ENCODE data around the gene FGF3.

FGF3 gene

GRCh38 chr11:69860796-69861445 is 41.7 kb upstream of the FGF3 start:
- TF ChIP-seq POLR2A (IDR thresholded peaks at IDR 0.05; ENCODE audit: low read length): no peak
- no peak for TF ChIP-seq GATA1 (IDR thresholded peaks at IDR 0.05; ENCODE audit: low read depth, low read length)
- no peak for DNase-seq

GRCh38 chr11:69860244-69860643 is 41.0 kb upstream of the FGF3 start:
- no peak for DNase-seq
- no peak for TF ChIP-seq GATA1 (IDR thresholded peaks at IDR 0.05; ENCODE audit: low read depth, low read length)
- TF ChIP-seq POLR2A (IDR thresholded peaks at IDR 0.05; ENCODE audit: low read length): no peak

DNA sequence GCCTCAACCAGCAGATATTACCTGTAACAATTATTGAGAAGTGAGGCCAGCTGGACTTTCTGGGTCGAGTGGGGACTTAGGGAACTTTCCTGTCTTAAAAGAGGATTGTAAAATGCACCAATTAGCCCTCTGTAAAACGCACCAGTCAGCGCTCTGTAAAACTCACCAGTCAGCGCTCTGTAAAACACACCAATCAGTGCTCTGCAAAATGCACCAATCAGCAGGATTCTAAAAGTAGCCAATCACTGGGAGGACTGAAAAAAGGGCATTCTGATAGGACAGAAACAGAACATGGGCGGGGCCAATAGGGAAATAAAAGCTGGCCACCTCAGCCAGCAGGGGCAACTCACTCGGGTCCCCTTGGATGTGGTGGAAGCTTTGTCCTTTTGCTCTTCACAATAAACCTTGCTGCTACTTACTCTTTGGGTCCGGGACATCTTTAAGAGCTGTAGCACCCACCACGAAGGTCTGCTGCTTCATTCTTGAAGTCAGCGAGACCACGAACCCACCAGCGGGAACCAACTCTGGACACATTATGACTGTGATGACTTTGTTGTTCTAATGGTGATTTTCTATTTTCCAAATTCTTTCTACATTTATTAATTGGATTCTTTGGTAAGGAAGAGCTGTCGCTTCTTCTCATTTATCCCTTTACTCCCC is 40.2 kb upstream of the FGF3 start:
- DNase-seq: peak in 1 of 2 experiments; percentile 8
- no peak for TF ChIP-seq POLR2A (IDR thresholded peaks at IDR 0.05; ENCODE audit: low read length)
- no peak for TF ChIP-seq GATA1 (IDR thresholded peaks at IDR 0.05; ENCODE audit: low read depth, low read length)

- DNase-seq: no peak
- no peak for TF ChIP-seq POLR2A (IDR thresholded peaks at IDR 0.05; ENCODE audit: low read length)
- TF ChIP-seq GATA1 (IDR thresholded peaks at IDR 0.05; ENCODE audit: low read depth, low read length): no peak
Observed at GRCh38 chr11:69855421-69855820, 36.2 kb upstream of the FGF3 start.

DNA sequence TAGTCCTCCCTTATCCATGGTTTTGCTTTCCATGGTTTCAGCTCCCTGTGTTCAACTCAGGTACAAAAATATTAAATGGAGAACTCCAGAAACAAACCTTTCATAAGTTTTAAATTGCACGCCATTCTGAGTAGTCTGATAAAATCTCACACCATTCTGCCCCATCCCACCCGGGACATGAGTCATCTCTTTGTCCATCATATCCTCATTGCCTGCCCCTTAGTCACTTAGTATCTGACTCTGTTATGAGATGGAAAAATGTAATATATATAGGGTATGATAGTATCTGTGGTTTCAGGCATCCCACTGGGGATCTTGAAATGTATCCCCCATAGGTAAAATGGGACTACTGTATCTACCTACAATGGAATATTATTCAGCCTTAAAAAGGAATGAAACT is 35.5 kb upstream of the FGF3 start:
- TF ChIP-seq POLR2A (IDR thresholded peaks at IDR 0.05; ENCODE audit: low read length): no peak
- no peak for TF ChIP-seq GATA1 (IDR thresholded peaks at IDR 0.05; ENCODE audit: low read depth, low read length)
- DNase-seq: no peak

GRCh38 chr11:69852056-69852455 is 32.8 kb upstream of the FGF3 start:
- no peak for TF ChIP-seq GATA1 (IDR thresholded peaks at IDR 0.05; ENCODE audit: low read depth, low read length)
- no peak for TF ChIP-seq POLR2A (IDR thresholded peaks at IDR 0.05; ENCODE audit: low read length)
- no peak for DNase-seq

GRCh38 chr11:69848201-69848600 is 29.0 kb upstream of the FGF3 start:
- DNase-seq: no peak
- no peak for TF ChIP-seq POLR2A (IDR thresholded peaks at IDR 0.05; ENCODE audit: low read length)
- no peak for TF ChIP-seq GATA1 (IDR thresholded peaks at IDR 0.05; ENCODE audit: low read depth, low read length)

GRCh38 chr11:69844396-69844795 is 25.2 kb upstream of the FGF3 start:
- DNase-seq: no peak
- TF ChIP-seq GATA1 (IDR thresholded peaks at IDR 0.05; ENCODE audit: low read depth, low read length) (no peak), POLR2A (IDR thresholded peaks at IDR 0.05; ENCODE audit: low read length) (no peak)

DNA sequence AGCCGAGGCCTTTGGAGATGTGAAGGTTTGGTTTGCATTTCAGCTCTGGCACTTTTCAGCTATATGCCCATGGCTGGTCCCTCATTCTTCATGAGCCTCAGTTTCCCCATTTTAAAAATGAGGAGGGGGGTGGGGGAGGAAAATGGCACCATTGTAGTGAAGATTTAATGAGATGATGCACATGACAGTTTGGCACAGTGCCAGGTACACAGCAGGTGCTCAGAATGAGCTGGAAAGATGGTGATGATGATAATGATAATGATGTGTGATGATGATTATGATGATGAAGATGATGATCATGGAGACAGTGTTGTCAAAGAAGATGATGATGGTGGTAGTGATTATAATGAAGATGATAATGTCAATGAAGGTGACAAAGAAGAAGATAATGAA is 24.3 kb upstream of the FGF3 start:
- TF ChIP-seq POLR2A (IDR thresholded peaks at IDR 0.05; ENCODE audit: low read length): no peak
- TF ChIP-seq GATA1 (IDR thresholded peaks at IDR 0.05; ENCODE audit: low read depth, low read length): no peak
- no peak for DNase-seq

DNA sequence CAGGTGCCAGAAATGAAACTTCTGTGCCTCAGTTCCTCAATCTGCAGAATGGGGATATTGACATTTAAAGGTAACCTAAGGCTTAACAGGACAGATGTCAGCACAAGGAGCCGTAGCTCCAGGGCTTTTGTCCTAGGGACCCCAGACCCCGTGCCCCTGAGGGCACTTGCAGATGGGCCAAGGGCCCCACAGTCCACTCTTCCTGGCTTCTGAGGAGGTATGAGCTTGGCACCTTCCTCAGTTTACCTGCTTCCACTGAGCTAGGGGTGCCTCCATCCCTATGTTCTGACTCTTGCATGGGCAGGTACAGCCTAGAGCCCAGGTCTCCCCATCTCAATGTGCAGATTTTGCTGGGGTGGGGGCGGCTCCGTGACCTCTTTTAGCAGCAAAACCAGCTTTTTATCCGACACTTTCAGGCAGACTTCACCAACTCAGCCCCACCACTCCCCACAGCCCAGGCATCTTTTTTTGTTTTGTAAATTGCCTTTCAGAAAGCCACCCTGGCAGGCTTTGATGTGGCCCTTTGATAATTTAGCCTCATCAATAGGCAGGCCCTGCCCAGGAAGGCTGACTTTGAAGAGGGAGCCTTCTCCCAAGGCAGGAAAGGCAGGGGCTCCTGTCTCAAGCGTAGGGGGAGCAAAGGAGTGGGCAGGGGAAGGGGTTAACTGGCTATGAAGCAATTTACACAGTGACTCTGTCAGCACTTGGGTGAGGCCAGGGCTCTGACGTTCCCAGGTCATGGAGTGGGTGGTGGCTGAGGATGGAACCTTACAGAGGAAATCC is 23.7 kb upstream of the FGF3 start:
- TF ChIP-seq GATA1 (IDR thresholded peaks at IDR 0.05; ENCODE audit: low read depth, low read length) (no peak), POLR2A (IDR thresholded peaks at IDR 0.05; ENCODE audit: low read length) (no peak)
- DNase-seq: no peak

GRCh38 chr11:69841859-69842698 is 22.9 kb upstream of the FGF3 start:
- DNase-seq: peak; percentile 17 to 39
- TF ChIP-seq POLR2A (IDR thresholded peaks at IDR 0.05; ENCODE audit: low read length): no peak

DNA sequence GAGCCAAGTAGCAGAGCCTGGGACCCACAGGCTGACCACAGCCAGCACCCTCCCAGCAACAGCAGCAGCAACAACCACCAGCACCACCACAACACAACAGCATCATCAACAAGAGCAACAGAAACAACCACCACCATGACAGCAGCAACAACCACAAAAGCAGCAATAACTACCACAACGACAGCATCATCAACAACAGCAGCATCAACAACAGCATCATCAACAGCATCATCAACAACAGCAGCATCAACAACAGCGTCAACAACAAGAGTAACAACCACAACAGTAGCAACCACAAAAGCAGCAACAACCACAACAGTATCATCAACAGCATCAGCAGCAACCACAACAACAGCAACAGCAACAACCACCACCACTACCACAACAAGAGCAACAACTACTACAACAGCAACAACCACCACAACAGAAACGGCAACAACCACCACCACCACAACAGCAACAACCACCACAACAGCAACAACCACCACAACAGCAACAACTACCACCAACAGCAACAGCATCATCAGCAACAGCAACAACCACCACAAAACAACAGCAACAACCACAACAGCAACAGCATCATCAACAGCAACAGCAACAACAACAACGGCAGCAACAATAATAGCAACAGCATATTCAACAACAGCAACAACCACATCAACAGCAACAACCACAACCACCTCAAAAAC is 22.1 kb upstream of the FGF3 start:
- no peak for DNase-seq
- no peak for TF ChIP-seq GATA1 (IDR thresholded peaks at IDR 0.05; ENCODE audit: low read depth, low read length)
- TF ChIP-seq POLR2A (IDR thresholded peaks at IDR 0.05; ENCODE audit: low read length): no peak

All from erythroblast (primary cell).